CD4-positive, alpha-beta T cell treated with Interleukin-1 beta for 1 hour (primary cell): ENCODE measurements around the gene TMED7.

ENCODE experiments used
- DNase-seq, 2 donors: peaks; one replicate each; pipeline ENCODE4 v3.0.0-alpha.2; 2020 to 2022

TMED7 gene

GRCh38 chr5:115626445-115626823, 598 bp upstream of the TMED7 start:
- DNase-seq, result no peak

GRCh38 chr5:115624994-115625393, 842 bp downstream of the TMED7 start:
- DNase-seq, result no peak

- no peak for DNase-seq
These were observed 2.2 kb downstream of the TMED7 start for GRCh38 chr5:115623658-115624057.

- DNase-seq, result no peak
These were observed 4.4 kb downstream of the TMED7 start for GRCh38 chr5:115621365-115621900.

- no peak for DNase-seq
These were observed 8.9 kb downstream of the TMED7 start for GRCh38 chr5:115616892-115617291.

- no peak for DNase-seq
These were observed 9.4 kb downstream of the TMED7 start for GRCh38 chr5:115616472-115616871.

- no peak for DNase-seq
These were observed 14.0 kb downstream of the TMED7 start for GRCh38 chr5:115611873-115612272.

- DNase-seq, result no peak
These were observed 17.9 kb downstream of the TMED7 start for GRCh38 chr5:115607935-115608334.

- DNase-seq, result no peak
These were observed 20.4 kb downstream of the TMED7 start for GRCh38 chr5:115605436-115605835.

GRCh38 chr5:115602591-115603125, 23.2 kb downstream of the TMED7 start:
- DNase-seq, result no peak

- peak; percentile 61 to 66 for DNase-seq
These were observed 23.9 kb downstream of the TMED7 start, which contains the start of gene TICAM2 for GRCh38 chr5:115601701-115602590. TICAM2 (minus strand) TSS chr5:115602479; CDS start chr5:115581256, 21,223 bp downstream.

GRCh38 chr5:115600766-115601165, 25.1 kb downstream of the TMED7 start:
- DNase-seq, result no peak

GRCh38 chr5:115599924-115600323, 25.9 kb downstream of the TMED7 start:
- no peak for DNase-seq

- peak in 1 of 2 donors; percentile 31 for DNase-seq
These were observed 26.3 kb downstream of the TMED7 start for GRCh38 chr5:115599502-115599901.

GRCh38 chr5:115594128-115595047, 31.4 kb downstream of the TMED7 start:
- DNase-seq, result no peak

- DNase-seq, result no peak
These were observed 36.8 kb downstream of the TMED7 start for GRCh38 chr5:115589043-115589442.

- DNase-seq, result no peak
These were observed 37.2 kb downstream of the TMED7 start for GRCh38 chr5:115588640-115589039.

- peak in 1 of 2 donors; percentile 31 for DNase-seq
These were observed 39.2 kb downstream of the TMED7 start for GRCh38 chr5:115586525-115587146.

- no peak for DNase-seq
These were observed 40.6 kb downstream of the TMED7 start for GRCh38 chr5:115585265-115585664.

GRCh38 chr5:115584501-115584900, 41.3 kb downstream of the TMED7 start:
- no peak for DNase-seq

GRCh38 chr5:115583474-115583873, 42.4 kb downstream of the TMED7 start:
- DNase-seq, result no peak

GRCh38 chr5:115580941-115581340, 44.9 kb downstream of the TMED7 start:
- no peak for DNase-seq
